ENCODE measurements around the gene KLHDC9.

DNA sequence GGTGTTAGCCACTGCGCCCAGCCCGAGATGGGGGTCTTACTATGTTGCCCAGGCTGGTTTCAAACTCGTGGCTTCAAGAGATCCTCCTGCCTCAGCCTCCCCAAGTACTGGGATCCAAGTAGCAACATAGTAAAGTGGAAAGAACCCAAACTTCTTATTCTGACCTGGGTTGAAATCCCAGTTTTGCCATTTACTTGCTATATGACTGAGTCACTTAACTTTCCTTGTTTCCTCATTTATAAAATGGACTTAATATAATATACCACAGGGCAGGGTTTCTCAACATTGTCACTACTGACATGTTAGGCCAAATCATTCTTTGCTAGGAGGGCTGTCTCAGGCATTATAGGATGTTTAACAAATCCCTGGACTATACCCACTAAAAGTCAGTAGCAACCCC lies 13.0 kb downstream of the KLHDC9 start:
- no peak for TF ChIP-seq ZNF274 (IDR thresholded peaks at IDR 0.05; ENCODE audit: low read depth, low read length)
- no peak for TF ChIP-seq YY1 (IDR thresholded peaks at IDR 0.05; ENCODE audit: insufficient read depth, insufficient read length)
- no peak for TF ChIP-seq SUZ12 (IDR thresholded peaks at IDR 0.05; ENCODE audit: extremely low read depth, insufficient read depth, insufficient read length)

All from NT2/D1 (cell line).